Activated CD8-positive, alpha-beta memory T cell treated with anti-CD3 and anti-CD28 coated beads for 48 hours (primary cell): ENCODE measurements around the gene IL22RA1.

Experiments
- DNase-seq, 3 experiments: peaks; one replicate each; pipeline ENCODE4 v3.0.0-alpha.2; 2020; ENCODE audit warnings: low read depth in 2 of 3, low spot score in 2 of 3

IL22RA1 gene

GRCh38 chr1:24139841-24140425 lies 3.0 kb downstream of the IL22RA1 start:
- DNase-seq, result no peak

- DNase-seq, result no peak
Measured at GRCh38 chr1:24139222-24139489, 3.8 kb downstream of the IL22RA1 start.

- no peak for DNase-seq
Measured at GRCh38 chr1:24138476-24139221, 4.3 kb downstream of the IL22RA1 start.

GRCh38 chr1:24136956-24137539 lies 5.9 kb downstream of the IL22RA1 start:
- DNase-seq, result no peak

- DNase-seq, result no peak
Measured at GRCh38 chr1:24134376-24134775, 8.6 kb downstream of the IL22RA1 start.

- no peak for DNase-seq
Measured at GRCh38 chr1:24133819-24134218, 9.1 kb downstream of the IL22RA1 start.

- no peak for DNase-seq
Measured at GRCh38 chr1:24130385-24130784, 12.6 kb downstream of the IL22RA1 start.

GRCh38 chr1:24127801-24128363 lies 15.1 kb downstream of the IL22RA1 start:
- no peak for DNase-seq

- no peak for DNase-seq
Measured at GRCh38 chr1:24127134-24127800, 15.7 kb downstream of the IL22RA1 start.

GRCh38 chr1:24126672-24127023 lies 16.3 kb downstream of the IL22RA1 start:
- DNase-seq, result no peak

GRCh38 chr1:24126018-24126671 lies 16.8 kb downstream of the IL22RA1 start:
- DNase-seq, result no peak

- DNase-seq, result no peak
Measured at GRCh38 chr1:24125456-24125855, 17.5 kb downstream of the IL22RA1 start.

- no peak for DNase-seq
Measured at GRCh38 chr1:24124980-24125379, 18.0 kb downstream of the IL22RA1 start.

GRCh38 chr1:24123611-24124010 lies 19.3 kb downstream of the IL22RA1 start:
- no peak for DNase-seq

- no peak for DNase-seq
Measured at GRCh38 chr1:24122776-24123175, 20.2 kb downstream of the IL22RA1 start.

GRCh38 chr1:24121406-24121805 lies 21.5 kb downstream of the IL22RA1 start:
- no peak for DNase-seq

GRCh38 chr1:24120965-24121364 lies 22.0 kb downstream of the IL22RA1 start:
- no peak for DNase-seq

- no peak for DNase-seq
Measured at GRCh38 chr1:24119859-24120756, 22.8 kb downstream of the IL22RA1 start.

- DNase-seq, result no peak
Measured at GRCh38 chr1:24119489-24119858, 23.5 kb downstream of the IL22RA1 start.

- no peak for DNase-seq
Measured at GRCh38 chr1:24118410-24119242, 24.3 kb downstream of the IL22RA1 start.
